ELF-1 (cell line): ENCODE results near the gene STAC3.
A peak's percentile ranks its signal among the peaks of the same experiment; 100 is the strongest.

Source experiments
- DNase-seq: peaks from one replicate; pipeline ENCODE4 v3.0.0-alpha.2; 2016; ENCODE audit warnings: low read depth, low spot score

The STAC3 gene

DNA sequence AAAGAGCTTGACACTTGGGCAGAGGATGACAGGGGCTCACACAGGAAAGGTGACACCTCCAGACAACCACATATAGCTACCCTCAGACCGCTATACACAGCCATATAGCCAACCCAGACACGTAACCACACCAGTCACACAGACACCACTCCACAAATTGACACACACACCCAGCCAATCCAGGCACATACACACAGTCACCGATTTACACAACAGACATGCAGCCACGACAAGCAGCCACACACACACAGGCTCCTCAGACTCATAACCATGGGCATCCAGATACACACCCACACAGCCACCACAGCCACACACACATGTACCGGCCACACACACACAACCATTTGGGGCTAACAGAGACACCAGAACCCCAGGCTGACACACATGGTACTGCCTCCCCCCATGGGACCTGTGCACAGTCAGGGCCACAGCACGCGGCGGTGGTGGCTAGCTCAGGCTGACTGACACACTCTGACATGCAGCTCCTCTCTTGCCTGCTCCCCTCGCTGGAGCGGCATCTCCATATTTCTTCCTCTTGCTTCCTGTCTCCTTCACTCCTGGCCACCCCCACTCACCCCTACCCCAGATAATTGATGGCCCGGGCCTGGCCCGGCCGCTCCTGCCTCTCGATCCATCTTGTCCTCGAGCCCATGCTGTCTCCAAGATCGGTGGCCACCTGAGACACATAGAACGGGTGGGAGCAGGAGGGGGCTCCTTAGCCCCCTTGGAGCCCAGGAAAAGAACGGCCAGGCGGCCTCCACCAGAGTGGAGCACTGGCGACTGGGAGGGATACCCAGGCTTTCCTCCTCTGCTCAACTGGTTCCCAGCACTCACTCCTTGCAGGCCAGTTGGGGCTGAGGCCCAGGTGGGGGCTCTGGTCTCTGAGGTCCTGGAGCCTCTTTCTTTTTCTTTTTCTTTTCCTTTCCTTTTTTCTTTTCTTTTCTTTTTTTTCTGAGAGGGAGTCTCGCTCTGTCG lies 27.5 kb downstream of the STAC3 start:
- DNase-seq = no peak

DNA sequence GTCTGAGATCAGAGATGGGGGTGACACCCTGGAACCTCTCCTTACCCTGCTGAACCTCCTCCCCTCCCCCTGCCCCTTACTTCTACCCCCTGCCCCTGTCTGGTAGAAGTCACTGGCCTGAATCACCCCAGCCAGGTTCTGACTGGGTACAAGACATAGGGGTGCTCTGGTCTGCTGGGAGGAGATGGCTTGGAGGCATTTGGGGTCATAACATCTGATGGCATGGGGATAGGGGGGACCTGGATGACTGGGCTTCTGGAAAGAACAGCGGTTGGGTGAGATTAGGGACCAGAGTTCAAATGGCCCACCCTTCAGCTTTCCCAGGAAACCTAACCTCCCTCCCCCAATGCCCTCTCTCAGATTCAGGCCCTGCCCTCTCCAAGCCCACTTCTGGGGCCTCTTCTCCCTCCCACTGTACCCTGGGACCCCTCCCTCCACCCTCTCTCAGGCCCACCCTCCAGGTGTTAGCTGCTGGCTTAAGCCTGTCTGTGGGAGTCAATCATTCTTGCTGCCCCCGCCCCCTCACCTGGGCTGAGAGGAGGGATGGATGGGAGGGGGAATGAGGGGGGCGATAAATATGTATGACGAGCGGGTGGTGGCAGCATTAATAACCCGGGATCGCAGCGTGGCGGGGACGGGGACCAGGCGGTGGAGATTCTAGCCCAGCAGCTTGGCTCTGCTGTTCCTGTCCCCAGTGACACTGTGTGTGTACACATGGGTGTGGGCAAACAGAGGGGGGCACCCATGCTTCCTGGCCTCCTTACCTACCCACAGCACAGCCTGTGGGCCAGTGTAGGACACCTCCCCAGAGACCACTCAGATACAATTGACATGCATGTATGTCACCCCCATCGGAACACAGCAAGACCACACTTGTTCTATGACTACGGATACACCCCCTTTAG lies 28.4 kb downstream of the STAC3 start:
- no peak for DNase-seq

DNA sequence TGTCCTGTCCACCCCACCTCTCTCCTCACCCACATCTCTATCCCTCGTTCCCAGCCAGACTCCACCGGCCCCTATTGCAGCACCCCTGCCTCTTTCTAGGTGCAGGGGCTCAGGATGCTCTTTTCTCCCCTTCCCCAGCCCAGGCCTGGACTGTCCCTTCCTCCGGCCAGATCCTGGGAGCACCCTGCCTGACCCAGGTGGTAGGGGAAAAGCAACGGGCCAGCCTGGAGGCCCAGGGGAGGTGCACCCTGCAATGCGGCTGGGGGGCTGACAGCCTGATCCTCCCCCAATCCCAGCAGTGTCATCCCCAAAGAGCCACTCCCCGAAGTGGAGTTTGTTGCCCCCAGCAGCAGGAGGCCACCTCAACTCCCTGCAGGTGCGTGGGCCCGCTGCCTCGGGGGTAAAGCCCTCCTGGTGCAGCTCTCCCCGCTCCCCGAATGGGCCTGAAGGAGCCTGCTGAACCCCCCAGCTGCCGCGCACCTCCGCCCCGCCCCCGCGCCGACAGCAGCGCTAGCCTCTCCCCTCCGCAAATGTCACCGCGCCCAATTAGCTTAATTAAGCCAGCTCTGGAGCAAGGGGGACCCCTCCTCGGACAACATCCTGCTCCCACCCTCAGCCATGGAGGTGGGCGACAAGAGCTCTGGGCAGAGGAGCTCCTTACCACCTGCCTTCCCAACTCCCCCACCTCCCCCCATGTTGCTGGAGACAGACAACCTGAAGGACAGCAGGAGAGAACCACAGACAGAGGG lies 29.6 kb downstream of the STAC3 start:
- DNase-seq = no peak

DNA sequence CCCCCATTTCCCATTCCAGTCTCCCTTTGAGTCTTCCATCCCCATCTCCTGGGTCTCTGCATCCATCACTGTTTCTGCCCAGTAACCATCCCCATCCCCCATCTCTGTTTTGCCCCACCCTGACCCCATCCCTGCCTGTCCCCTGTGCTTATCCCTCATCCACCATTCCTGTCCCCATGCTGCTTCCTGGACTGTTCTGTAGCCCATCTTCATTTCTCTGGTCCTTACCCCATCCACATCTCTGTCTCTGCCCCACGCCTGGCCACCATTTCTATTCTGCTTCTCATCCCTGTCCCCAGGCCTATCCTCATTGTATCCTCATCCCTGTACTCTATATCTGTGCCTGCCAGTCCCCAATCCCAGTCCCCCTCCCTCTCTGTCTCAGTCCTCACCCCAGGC lies 30.2 kb downstream of the STAC3 start:
- no peak for DNase-seq

DNA sequence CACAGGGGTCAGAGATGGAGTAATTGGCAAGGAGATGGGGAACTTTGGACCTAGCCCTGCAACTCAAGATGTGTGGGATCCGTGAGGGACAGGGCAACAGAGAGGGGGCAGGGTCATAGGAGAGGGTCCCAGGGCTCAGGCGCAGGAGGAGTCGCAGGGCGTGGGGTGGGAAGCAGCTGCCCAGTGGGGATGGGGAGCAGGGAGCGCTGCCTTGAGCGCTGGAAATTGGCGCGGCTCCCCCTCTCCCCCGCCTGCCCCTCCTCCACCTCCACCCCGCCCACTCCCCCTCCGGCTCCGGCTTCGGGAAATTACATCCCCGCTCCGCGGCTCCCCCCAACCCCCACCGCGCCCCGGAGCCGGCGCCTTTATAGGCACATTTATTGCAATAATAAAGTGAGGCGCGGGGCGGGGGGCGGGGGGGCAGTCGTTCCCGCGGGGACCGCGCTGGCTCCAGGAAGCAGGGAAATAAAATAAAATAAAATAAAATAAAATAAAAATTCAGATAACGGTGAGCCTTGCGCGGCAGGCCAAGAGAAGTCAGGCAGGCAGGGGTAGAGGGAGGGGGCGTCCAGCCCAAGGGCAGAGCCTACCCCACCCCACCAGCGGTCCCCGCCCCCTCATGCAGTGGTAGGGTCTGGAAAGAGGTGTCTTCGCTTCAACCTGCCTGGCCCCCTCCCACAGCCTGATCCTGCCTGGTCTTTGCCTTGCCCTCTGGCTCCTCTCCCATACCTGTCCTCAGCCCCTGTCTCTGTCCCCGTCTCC lies 30.8 kb downstream of the STAC3 start:
- no peak for DNase-seq

DNA sequence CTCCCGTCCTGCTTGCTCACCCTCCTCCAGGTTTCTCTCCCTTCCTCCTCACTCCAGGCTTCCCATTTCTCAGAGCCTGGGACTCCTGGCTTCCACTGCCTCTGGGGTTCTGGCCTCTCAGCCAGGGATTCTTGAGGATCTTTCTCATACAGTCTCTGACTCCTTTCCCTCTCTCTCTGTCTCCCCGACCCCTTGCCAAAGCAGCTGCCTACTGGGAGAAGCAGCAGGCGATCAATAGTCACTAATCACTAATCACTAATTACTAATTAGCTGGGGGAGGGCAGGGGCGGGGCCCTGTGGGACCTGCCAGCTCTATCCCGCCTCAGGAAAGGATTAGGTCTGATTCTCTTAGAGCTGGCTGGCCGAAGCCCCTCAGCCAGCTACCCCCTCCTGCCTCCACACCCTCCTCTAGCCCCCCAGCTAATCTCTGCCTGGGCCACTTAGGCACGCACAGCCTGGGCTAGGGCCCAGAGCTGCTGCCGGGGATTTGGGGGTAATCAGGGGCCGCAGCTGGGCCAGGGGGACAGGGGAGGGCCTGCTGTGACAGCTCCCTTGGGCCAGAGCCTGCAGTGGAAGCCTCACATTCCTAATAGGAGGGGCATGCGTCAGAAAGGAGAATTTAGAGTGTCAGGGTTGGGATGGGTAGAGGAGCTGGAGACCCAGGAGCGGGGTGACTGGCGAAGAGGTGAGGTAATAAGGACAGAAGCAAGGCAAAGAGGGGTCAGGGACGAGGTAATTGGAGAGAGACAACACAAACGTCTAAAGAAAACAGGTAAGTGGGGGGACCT lies 31.6 kb downstream of the STAC3 start:
- peak; percentile 51 for DNase-seq

DNA sequence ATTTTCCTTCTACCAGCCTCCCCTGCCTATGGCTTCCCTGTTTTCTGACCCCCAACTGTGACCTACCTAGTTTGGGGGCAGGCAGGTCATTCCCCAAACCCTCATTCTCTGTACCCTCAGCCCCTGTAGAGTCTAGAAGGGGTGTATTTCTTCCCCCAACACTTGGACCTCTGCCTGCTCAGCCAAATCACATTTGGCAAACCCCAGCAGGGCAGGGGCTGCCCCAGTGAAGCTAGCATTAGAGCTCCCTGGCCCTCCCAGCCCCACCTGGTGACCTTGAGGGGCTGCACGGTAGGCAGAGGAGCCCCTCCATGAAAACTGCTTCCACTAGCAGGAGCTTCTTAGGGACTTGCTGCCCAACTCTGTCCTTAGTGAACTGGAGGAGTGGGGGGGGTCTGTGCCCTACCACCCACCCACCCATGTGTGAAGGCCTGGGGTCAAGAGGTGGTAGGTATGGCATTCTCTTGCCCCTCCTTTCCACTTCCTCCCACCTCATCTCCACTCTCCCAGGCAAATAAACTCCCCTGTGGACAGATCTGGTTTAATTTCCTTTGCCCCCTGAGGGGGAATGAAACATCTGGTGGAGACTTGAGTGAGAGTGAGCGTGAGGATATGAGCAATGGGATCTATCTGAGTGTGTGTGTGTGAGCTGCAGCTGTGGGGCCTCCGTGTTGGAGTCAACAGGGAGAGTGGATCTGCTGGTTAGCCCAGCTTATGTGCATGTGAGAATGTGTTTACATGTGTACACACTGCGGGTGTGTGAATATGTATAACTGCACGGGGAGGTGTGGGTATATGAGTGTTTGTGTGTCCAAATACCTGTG lies 32.7 kb downstream of the STAC3 start:
- DNase-seq = no peak

DNA sequence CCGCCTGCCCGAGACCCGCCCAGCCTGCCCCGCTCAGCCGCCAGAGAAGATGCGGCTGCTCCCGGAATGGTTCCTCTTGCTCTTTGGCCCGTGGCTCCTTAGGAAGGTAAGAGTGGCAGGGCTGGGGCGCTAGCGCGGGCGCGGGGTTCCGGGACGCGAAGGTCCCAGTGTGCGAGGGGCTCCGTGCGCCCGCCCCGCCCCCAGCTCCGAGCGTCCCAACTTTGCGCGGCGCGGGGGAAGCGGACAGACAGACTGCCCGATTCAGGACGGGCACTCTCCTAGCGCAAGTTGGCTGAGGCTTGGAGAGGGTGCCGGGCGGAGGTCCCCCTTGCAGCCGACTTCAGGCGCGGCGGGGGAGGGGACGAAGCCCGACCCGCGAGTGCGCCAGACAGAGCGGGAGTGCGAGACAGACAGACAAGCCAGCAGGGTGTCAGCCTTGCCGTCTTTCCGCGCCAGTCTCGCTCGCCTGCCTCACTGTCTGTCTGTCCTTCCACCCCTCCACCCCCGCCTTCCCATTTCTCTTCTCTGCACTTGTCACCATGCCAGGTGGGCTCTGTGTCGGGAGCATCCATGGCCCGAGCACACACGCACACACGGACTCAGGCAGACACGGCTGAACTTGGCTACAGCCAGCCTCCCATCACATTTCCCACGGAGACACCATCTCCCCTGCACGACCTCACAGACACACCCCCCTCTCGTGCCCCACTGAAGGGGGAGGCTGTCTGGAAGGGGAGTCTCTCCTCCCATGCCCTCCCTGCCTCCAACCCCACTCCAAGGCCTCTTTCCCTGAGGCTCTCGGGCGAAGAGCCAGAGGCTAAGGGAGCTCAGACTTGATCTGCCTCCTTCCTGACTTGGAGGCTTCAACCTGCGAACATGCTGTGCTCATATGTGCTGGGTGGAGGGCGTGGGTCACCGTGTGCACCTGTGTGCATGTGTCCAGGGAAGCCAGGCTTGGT lies 33.8 kb downstream of the STAC3 start:
- peak; percentile 24 for DNase-seq

DNA sequence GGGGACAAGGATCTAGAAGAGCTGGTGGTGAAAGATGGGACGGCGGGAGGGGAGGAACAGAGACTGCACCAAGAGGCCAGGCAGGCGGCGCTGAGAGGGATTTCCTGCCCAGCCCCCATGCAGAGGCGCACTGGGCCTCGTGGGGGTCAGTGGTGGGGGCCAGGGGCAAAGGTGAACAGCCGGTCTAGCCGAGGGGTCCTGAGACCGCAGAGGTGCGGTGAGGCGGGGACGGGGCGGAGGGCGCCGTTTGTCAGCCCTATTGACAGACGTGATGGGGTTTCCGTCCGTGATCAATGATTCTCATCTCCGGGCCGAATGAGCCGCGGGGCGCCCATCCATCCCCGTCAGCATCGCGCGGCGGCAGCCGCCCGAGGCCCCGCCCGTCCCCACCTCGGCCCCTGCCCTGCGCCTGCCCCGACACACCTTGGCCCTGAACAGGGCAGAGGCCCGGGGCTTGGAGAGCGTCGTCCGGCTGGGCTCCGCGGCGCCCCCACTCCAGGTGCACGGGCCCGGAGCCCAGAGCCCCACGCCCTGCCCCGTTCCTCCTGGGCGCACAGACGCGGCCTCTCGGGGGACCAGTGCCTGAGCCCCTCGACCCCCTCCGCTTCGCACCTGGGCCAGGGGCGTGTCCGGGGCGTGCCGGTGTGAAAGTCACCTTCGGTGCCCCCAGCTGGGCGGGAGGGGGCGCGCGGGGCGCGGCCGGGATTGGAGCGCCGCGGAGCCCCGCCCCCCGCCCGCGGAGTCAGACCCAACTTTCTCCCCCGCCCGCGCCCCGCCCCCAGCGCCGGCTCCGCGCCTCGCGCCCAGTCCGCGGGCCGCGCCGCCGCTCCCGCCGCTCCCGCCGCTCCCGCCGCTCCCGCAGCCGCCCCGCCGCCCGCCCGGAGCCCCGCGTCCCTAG lies 34.7 kb downstream of the STAC3 start, which contains the start of gene NXPH4:
NXPH4 (plus strand) TSS at position 781 of the 898 bp plus-strand sequence. CDS start 176 bp downstream, outside the sequence.
- DNase-seq = peak; percentile 51

DNA sequence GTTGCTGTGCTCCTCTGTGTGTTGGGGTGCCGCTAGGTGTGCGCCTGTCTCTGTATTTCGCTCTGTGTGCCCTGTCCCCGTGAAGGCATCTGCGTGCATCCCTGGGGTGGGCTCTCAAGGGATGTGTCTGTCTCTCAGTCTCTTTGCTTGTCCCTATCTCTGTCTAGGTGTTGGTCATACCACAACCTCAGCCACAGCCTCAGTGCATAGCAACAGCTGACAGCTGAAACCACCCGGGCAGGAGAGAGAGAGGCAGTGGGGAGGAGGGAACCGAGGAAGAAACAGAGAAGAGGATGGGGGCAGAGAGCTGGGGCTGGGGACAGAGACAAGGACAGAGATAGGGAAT lies 35.3 kb downstream of the STAC3 start:
- no peak for DNase-seq

DNA sequence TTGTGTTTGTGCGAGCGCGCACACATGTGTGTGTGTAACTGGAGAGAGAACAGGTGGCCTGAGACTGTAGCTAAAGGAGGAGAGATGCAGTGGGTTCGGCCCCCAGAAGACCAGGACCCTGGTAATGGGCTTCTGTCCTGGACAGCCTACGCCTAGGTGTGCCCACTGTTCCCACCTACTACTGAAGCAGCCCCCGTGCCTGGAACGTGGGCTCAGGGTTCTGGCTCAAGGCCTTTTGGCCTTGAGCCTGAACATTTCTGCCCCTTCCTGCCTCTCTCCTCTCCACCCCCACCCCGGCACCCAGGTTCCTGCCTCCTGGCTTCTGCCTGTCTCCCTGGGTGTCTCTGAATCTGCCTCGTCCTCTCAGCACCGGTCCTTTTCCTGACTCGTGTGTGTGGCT lies 35.9 kb downstream of the STAC3 start:
- DNase-seq = no peak

DNA sequence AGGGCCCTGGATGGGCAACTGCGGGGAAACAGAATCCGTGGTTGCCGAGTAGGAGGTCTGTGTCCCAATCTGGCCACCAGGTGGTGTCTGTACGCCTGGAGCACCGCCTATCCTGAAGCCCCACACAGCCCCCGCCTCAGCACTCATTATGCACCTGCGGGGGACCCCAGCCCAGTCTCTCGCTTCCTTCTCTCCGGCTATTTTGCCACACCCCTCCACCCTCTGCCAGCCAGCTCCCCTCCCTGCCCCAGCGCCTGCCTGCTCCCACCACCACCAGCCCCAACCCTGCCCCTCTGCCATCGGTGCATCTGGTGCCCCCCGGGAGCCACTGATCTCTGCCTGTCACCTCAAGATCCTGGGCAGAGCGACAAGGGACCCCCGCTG lies 36.6 kb downstream of the STAC3 start:
- DNase-seq = peak; percentile 87

DNA sequence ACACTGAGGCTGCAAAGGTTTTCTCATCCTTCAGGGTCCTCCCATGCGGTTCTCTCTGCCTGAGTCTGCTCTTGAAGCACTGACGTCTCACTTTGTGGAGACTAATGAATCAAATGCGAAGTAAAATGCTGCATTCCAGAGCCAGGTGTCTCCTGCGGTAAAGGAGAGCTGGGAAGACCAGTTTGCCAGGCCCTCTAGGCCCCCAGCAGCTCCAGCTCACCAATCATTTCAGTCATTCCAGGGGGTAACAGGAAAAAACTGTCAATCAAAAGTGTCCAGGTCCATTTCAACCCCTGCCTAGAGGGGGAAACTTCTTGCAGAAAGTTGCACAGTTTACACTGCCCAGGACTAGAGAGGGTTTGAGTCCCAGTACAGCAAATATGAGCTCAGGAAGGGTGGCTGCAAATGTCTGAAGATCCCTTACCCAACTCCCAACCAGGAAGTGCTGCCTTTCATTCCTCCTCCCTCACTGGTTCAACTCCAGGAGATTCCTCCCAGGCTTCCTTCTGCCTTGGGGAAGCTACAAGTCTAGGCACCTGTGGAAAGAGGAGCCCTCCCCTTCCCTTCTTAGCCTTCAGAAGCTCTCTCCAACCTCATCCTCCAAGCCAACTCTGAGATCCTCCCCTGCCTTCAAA lies 37.1 kb downstream of the STAC3 start:
- peak; percentile 52 for DNase-seq

DNA sequence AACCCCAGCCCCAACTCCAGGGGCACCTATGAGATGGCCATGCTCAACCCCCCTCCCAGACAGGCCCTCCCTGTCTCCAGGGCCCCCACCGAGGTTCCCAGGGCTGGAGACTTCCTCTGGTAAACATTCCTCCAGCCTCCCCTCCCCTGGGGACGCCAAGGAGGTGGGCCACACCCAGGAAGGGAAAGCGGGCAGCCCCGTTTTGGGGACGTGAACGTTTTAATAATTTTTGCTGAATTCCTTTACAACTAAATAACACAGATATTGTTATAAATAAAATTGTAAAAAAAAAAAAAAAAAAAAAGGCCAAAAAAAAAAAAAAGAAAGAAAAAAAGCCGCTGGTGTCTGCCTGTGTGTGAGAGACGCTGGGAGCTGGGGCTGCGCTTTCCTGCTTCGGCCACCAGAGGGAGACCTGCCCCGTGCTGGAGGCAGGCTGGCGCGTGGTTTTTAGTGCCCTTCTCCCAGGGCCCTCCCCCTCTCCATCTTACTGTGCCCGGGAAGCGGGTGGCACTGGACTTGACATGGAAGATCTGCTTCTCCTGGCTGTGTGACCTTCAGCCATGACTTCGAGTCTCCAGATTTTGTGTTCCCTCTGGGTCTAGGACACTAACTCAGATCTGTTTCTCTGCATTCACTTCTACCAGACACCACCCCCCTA lies 37.8 kb downstream of the STAC3 start:
- peak; percentile 92 for DNase-seq

DNA sequence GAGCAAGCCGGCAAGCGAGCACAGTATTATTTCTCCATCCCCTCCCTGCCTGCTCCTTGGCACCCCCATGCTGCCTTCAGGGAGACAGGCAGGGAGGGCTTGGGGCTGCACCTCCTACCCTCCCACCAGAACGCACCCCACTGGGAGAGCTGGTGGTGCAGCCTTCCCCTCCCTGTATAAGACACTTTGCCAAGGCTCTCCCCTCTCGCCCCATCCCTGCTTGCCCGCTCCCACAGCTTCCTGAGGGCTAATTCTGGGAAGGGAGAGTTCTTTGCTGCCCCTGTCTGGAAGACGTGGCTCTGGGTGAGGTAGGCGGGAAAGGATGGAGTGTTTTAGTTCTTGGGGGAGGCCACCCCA lies 38.3 kb downstream of the STAC3 start:
- DNase-seq = no peak
